AG09309 (cell line): ENCODE results near the gene TMEM184C.
A peak's percentile ranks its signal among the peaks of the same experiment; 100 is the strongest.

Experiments
- DNase-seq: peaks from one replicate; pipeline ENCODE4 v3.0.0-alpha.2; 2010; ENCODE audit warnings: low read depth
- H3K4me3 ChIP-seq: 2 replicates; pipeline ENCODE4 v1.5.1; 2011; ENCODE audit warnings: mild to moderate bottlenecking, low read depth, low read length, moderate library complexity; ENCODE audit not compliant: control insufficient read depth
- CTCF ChIP-seq: IDR thresholded peaks from 2 replicates; pipeline ENCODE4 v1.5.1; 2011; ENCODE audit warnings: mild to moderate bottlenecking, low read depth, low read length, inconsistent platforms; ENCODE audit not compliant: insufficient read depth, control insufficient read depth; ENCODE audit errors: missing control alignments

The TMEM184C gene

GRCh38 chr4:147589586-147589985 lies 27.6 kb upstream of the TMEM184C start:
- no peak for TF ChIP-seq CTCF
- no peak overlapping the region for H3K4me3 ChIP-seq
- no peak for DNase-seq

- H3K4me3 ChIP-seq, result no peak overlapping the region
- peak; percentile 77 for TF ChIP-seq CTCF
- no peak for DNase-seq
Measured at GRCh38 chr4:147590249-147590920, 26.8 kb upstream of the TMEM184C start.

GRCh38 chr4:147591106-147591505 lies 26.1 kb upstream of the TMEM184C start:
- TF ChIP-seq CTCF, result no peak
- DNase-seq, result no peak
- no peak overlapping the region for H3K4me3 ChIP-seq

- no peak for DNase-seq
Measured at GRCh38 chr4:147594107-147594506, 23.1 kb upstream of the TMEM184C start.

GRCh38 chr4:147594578-147594977 lies 22.6 kb upstream of the TMEM184C start:
- no peak overlapping the region for H3K4me3 ChIP-seq
- no peak for DNase-seq
- no peak for TF ChIP-seq CTCF

More at GRCh38 chr4:147594107-147594506, 23.1 kb upstream of the TMEM184C start:
- peak; percentile 12 for TF ChIP-seq CTCF
- no peak overlapping the region for H3K4me3 ChIP-seq

GRCh38 chr4:147596377-147596776 lies 20.8 kb upstream of the TMEM184C start:
- H3K4me3 ChIP-seq, result no peak overlapping the region
- no peak for DNase-seq
- TF ChIP-seq CTCF, result no peak

- no peak for TF ChIP-seq CTCF
- peak; percentile 49 for DNase-seq
- H3K4me3 ChIP-seq, result no peak overlapping the region
Measured at GRCh38 chr4:147596981-147597380, 20.2 kb upstream of the TMEM184C start.
